Neural cell (in vitro differentiated cells): Measurements from ENCODE around the gene IFT80. TPM values are rescaled to one million over a fixed set of nuclear protein-coding genes. Genes with fewer than 3 reads are reported as not detected.

Source experiments
- H2AFZ ChIP-seq: fragments of 200-600, 300-800 bp; sonication (generic), shearing (Covaris generic); 2 replicates; pipeline ENCODE4 v1.6.0; 2014; ENCODE audit warnings: low read depth, mild to moderate bottlenecking, antibody characterized with exemption, low read length, moderate library complexity
- H3F3A ChIP-seq: fragments of 200-600 bp; shearing (Covaris generic); 2 replicates; pipeline ENCODE4 v1.6.1; 2016; ENCODE audit warnings: mild to moderate bottlenecking, moderate library complexity, mixed read lengths, antibody characterized with exemption, low read length; ENCODE audit not compliant: insufficient read depth, poor library complexity, severe bottlenecking
- H3K27ac ChIP-seq: fragments of 200-600, 300-800 bp; sonication (generic), shearing (Covaris generic); 2 replicates; pipeline ENCODE4 v1.5.1; 2014; ENCODE audit warnings: mild to moderate bottlenecking, low read length, moderate library complexity
- H3K27me3 ChIP-seq: fragments of 300-800, 200-600 bp; sonication (generic), shearing (Covaris generic); 2 replicates; pipeline ENCODE4 v1.6.0; 2014; ENCODE audit warnings: mild to moderate bottlenecking, low read depth, low read length, moderate library complexity; ENCODE audit not compliant: insufficient read depth
- H3K36me3 ChIP-seq: fragments of 300-800, 200-600 bp; sonication (generic), shearing (Covaris generic); 2 replicates; pipeline ENCODE4 v1.5.1; 2014; ENCODE audit warnings: mild to moderate bottlenecking, antibody characterized with exemption, low read length, moderate library complexity; ENCODE audit not compliant: insufficient read depth
- H3K4me2 ChIP-seq: fragments of 300-800, 200-600 bp; sonication (generic), shearing (Covaris generic); 2 replicates; pipeline ENCODE4 v1.6.0; 2014; ENCODE audit warnings: mild to moderate bottlenecking, low read length
- H3K4me3 ChIP-seq: fragments of 300-800, 200-600 bp; sonication (generic), shearing (Covaris generic); 2 replicates; pipeline ENCODE4 v1.5.1; 2014; ENCODE audit warnings: mild to moderate bottlenecking, low read length, moderate library complexity
- H3K79me2 ChIP-seq: fragments of 200-600 bp; shearing (Covaris generic); replicated peaks from 2 replicates; pipeline ENCODE4 v1.6.0; 2014; ENCODE audit warnings: mild to moderate bottlenecking, low read length, moderate library complexity; ENCODE audit not compliant: insufficient read depth
- H3K9ac ChIP-seq: fragments of 300-800, 200-600 bp; sonication (generic), shearing (Covaris generic); 2 replicates; pipeline ENCODE4 v1.6.1; 2016; ENCODE audit warnings: mild to moderate bottlenecking, low read length, mixed read lengths
- H3K9me2 ChIP-seq: fragments of 200-600 bp; shearing (Covaris generic); 2 replicates; pipeline ENCODE4 v1.6.1; 2016; ENCODE audit warnings: mild to moderate bottlenecking, low read length, mixed read lengths; ENCODE audit not compliant: insufficient read depth
- H3K9me3 ChIP-seq: fragments of 200-600, 300-800 bp; sonication (generic), shearing (Covaris generic); 2 replicates; pipeline ENCODE4 v1.6.1; 2016; ENCODE audit warnings: mild to moderate bottlenecking, mixed run types, low read length, moderate library complexity, mixed read lengths
- H4K20me1 ChIP-seq: fragments of 200-600 bp; shearing (Covaris generic); 2 replicates; pipeline ENCODE4 v1.6.1; 2016; ENCODE audit warnings: mild to moderate bottlenecking, mixed run types; ENCODE audit not compliant: insufficient read depth
- EP300 ChIP-seq: fragments of 450-650 bp; conservative IDR thresholded peaks from 2 replicates; pipeline ENCODE4 v1.6.1; 2014; ENCODE audit warnings: antibody characterized with exemption, mild to moderate bottlenecking, moderate library complexity; ENCODE audit not compliant: poor library complexity, severe bottlenecking
- EZH2 ChIP-seq: fragments of 200-600, 300-800 bp; shearing (Covaris generic), sonication (generic); IDR thresholded peaks from 2 replicates; pipeline ENCODE4 v1.6.1; 2014; ENCODE audit warnings: antibody characterized with exemption, low read length, borderline replicate concordance, mild to moderate bottlenecking; ENCODE audit not compliant: insufficient read depth, poor library complexity, severe bottlenecking
- MXI1 ChIP-seq: fragments of 450-650 bp; conservative IDR thresholded peaks from 2 replicates; pipeline ENCODE4 v1.6.1; 2014; ENCODE audit warnings: antibody characterized with exemption, mild to moderate bottlenecking; ENCODE audit not compliant: poor library complexity, severe bottlenecking
- POLR2AphosphoS5 ChIP-seq: IDR thresholded peaks from 2 replicates; pipeline ENCODE4 v1.6.1; 2012
- RAD21 ChIP-seq: fragments of 450-650 bp; conservative IDR thresholded peaks from 2 replicates; pipeline ENCODE4 v1.6.1; 2014; ENCODE audit warnings: antibody characterized with exemption, mild to moderate bottlenecking, moderate library complexity
- SMC3 ChIP-seq: fragments of 450-650 bp; conservative IDR thresholded peaks from 2 replicates; pipeline ENCODE4 v1.6.1; 2014; ENCODE audit warnings: antibody characterized with exemption, mild to moderate bottlenecking, moderate library complexity; ENCODE audit not compliant: poor library complexity
- TAF1 ChIP-seq: IDR thresholded peaks from 2 replicates; pipeline ENCODE4 v1.6.1; 2012; ENCODE audit warnings: low read depth
- polyA plus RNA-seq: library from polyadenylated mRNA; depleted of rRNA; stranded (reverse); fragments of >200 nt; gene quantifications from 2 replicates; pipeline ENCODE4 v1.2.3, GENCODE V29; 2014
- TF ChIP-seq, protein P1 (sequence below): IDR thresholded peaks from 2 replicates; pipeline ENCODE4 v1.6.1; 2012; ENCODE audit warnings: borderline replicate concordance
- TF ChIP-seq, protein P2 (sequence below): fragments of 450-650 bp; IDR thresholded peaks from 2 replicates; pipeline ENCODE4 v1.5.1; 2014; ENCODE audit warnings: antibody characterized with exemption, mild to moderate bottlenecking, moderate library complexity; ENCODE audit not compliant: poor library complexity, severe bottlenecking

IFT80 gene
- polyA plus RNA-seq, 1 donor from 2014 or later: 59.9 TPM

DNA sequence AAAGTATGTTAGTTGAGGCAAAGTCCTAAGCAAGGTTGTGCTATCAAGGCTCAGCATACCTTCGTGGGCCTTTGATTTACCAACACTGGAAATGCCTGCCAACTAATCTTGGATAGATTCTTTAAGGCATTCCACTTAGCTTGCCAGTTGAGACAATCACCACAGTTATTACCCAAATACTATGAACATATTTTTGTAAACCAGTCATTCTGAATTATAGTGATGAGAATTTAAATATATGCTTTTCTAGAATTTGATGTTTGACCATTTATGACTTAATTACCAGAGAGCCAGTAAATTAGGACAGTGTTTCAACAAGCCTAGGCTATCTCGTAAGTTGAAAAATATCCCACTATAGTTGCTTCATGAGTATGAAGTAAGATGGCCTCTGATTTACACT lies 35.0 kb upstream of the IFT80 start:
- Histone ChIP-seq H3K4me2 (no peak overlapping the region), H3K4me3 (no peak overlapping the region), H3K9me2 (no peaks in the 10 kb centered on the region), H3K79me2 (peaks cover 6% of the 10 kb centered on the region), H3K9me3 (no peaks in the 10 kb centered on the region), H3K27ac (no peak overlapping the region), H4K20me1 (no peaks in the 10 kb centered on the region), H2AFZ (no peak overlapping the region), H3K9ac (no peak overlapping the region), H3F3A (no peaks in the 10 kb centered on the region), H3K36me3 (no peaks in the 10 kb centered on the region), H3K27me3 (no peaks in the 10 kb centered on the region)
- no peak for TF ChIP-seq MXI1
- TF ChIP-seq SMC3: no peak
- TF ChIP-seq EP300: no peak
- TF ChIP-seq RAD21: no peak
- TF ChIP-seq, protein P1, sequence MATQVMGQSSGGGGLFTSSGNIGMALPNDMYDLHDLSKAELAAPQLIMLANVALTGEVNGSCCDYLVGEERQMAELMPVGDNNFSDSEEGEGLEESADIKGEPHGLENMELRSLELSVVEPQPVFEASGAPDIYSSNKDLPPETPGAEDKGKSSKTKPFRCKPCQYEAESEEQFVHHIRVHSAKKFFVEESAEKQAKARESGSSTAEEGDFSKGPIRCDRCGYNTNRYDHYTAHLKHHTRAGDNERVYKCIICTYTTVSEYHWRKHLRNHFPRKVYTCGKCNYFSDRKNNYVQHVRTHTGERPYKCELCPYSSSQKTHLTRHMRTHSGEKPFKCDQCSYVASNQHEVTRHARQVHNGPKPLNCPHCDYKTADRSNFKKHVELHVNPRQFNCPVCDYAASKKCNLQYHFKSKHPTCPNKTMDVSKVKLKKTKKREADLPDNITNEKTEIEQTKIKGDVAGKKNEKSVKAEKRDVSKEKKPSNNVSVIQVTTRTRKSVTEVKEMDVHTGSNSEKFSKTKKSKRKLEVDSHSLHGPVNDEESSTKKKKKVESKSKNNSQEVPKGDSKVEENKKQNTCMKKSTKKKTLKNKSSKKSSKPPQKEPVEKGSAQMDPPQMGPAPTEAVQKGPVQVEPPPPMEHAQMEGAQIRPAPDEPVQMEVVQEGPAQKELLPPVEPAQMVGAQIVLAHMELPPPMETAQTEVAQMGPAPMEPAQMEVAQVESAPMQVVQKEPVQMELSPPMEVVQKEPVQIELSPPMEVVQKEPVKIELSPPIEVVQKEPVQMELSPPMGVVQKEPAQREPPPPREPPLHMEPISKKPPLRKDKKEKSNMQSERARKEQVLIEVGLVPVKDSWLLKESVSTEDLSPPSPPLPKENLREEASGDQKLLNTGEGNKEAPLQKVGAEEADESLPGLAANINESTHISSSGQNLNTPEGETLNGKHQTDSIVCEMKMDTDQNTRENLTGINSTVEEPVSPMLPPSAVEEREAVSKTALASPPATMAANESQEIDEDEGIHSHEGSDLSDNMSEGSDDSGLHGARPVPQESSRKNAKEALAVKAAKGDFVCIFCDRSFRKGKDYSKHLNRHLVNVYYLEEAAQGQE: no peak
- no peak for TF ChIP-seq POLR2AphosphoS5
- TF ChIP-seq EZH2: no peak
- TF ChIP-seq TAF1: no peak
- TF ChIP-seq, protein P2, sequence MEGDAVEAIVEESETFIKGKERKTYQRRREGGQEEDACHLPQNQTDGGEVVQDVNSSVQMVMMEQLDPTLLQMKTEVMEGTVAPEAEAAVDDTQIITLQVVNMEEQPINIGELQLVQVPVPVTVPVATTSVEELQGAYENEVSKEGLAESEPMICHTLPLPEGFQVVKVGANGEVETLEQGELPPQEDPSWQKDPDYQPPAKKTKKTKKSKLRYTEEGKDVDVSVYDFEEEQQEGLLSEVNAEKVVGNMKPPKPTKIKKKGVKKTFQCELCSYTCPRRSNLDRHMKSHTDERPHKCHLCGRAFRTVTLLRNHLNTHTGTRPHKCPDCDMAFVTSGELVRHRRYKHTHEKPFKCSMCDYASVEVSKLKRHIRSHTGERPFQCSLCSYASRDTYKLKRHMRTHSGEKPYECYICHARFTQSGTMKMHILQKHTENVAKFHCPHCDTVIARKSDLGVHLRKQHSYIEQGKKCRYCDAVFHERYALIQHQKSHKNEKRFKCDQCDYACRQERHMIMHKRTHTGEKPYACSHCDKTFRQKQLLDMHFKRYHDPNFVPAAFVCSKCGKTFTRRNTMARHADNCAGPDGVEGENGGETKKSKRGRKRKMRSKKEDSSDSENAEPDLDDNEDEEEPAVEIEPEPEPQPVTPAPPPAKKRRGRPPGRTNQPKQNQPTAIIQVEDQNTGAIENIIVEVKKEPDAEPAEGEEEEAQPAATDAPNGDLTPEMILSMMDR: no peak

GRCh38 chr3:160427832-160428424 lies 28.9 kb upstream of the IFT80 start:
- H3K27ac ChIP-seq: no peak overlapping the region
- no peaks in the 10 kb centered on the region for H4K20me1 ChIP-seq
- no peak overlapping the region for H3K4me2 ChIP-seq
- H3K36me3 ChIP-seq: no peaks in the 10 kb centered on the region
- no peaks in the 10 kb centered on the region for H3K9me2 ChIP-seq
- no peak overlapping the region for H2AFZ ChIP-seq
- H3K4me3 ChIP-seq: no peak overlapping the region
- no peaks in the 10 kb centered on the region for H3F3A ChIP-seq
- TF ChIP-seq, protein P1: no peak
- TF ChIP-seq TAF1 (no peak), EZH2 (no peak), MXI1 (no peak), POLR2AphosphoS5 (no peak), RAD21 (no peak), SMC3 (no peak), EP300 (no peak)
- TF ChIP-seq, protein P2: no peak
- H3K27me3 ChIP-seq: no peaks in the 10 kb centered on the region
- H3K9ac ChIP-seq: no peak overlapping the region
- H3K79me2 ChIP-seq: peaks cover 4% of the 10 kb centered on the region
- no peaks in the 10 kb centered on the region for H3K9me3 ChIP-seq
